Epithelial cell of esophagus (primary cell): ENCODE data around the gene GLIS1.
"Not testable (repeated sequence)": the region's sequence is repeated elsewhere in the genome, so short reads cannot be mapped to it uniquely, and the experiment has no call there.

ENCODE experiments used
- DNase-seq: peaks from one replicate; pipeline ENCODE4 v3.0.0; 2010; ENCODE audit warnings: low read depth
- H3K4me3 ChIP-seq: 2 replicates; pipeline ENCODE4 v1.5.1; 2011; ENCODE audit warnings: mild to moderate bottlenecking, low read length, control low read depth
- CTCF ChIP-seq: IDR thresholded peaks from 2 replicates; pipeline ENCODE4 v1.5.1; 2011; ENCODE audit warnings: low read depth, mild to moderate bottlenecking, low read length, control low read depth, inconsistent platforms; ENCODE audit not compliant: insufficient read depth; ENCODE audit errors: missing control alignments

Gene GLIS1

GRCh38 chr1:53559854-53560580 is 178.9 kb downstream of the GLIS1 start:
- DNase-seq, result no peak
- no peak for TF ChIP-seq CTCF

GRCh38 chr1:53559391-53559815 is 179.6 kb downstream of the GLIS1 start:
- TF ChIP-seq CTCF, result no peak
- DNase-seq, result no peak
- H3K4me3 ChIP-seq, result no peak overlapping the region

More at GRCh38 chr1:53559854-53560580, 178.9 kb downstream of the GLIS1 start:
- no peak overlapping the region for H3K4me3 ChIP-seq

- TF ChIP-seq CTCF, result no peak
- DNase-seq, result no peak
- no peak overlapping the region for H3K4me3 ChIP-seq
These were observed 180.1 kb downstream of the GLIS1 start for GRCh38 chr1:53558739-53559315.

- no peak overlapping the region for H3K4me3 ChIP-seq
- DNase-seq, result no peak
- no peak for TF ChIP-seq CTCF
These were observed 180.9 kb downstream of the GLIS1 start for GRCh38 chr1:53557830-53558738.

GRCh38 chr1:53557369-53557768 is 181.6 kb downstream of the GLIS1 start:
- no peak for DNase-seq
- TF ChIP-seq CTCF, result no peak
- no peak overlapping the region for H3K4me3 ChIP-seq

GRCh38 chr1:53556657-53557227 is 182.2 kb downstream of the GLIS1 start:
- DNase-seq, result no peak
- TF ChIP-seq CTCF, result no peak
- H3K4me3 ChIP-seq, result no peak overlapping the region

GRCh38 chr1:53555620-53556326 is 183.2 kb downstream of the GLIS1 start:
- not testable (repeated sequence) for DNase-seq, H3K4me3 ChIP-seq
